Kidney epithelial cell (primary cell): ENCODE data around the gene CLTB. TPM values are rescaled to one million over a fixed set of nuclear protein-coding genes. Genes with fewer than 3 reads are reported as not detected.

Experiments
- DNase-seq: peaks from one replicate; pipeline ENCODE4 v3.0.0-alpha.2; 2010; ENCODE audit warnings: low read depth
- H3K27me3 ChIP-seq: 2 replicates; pipeline ENCODE4 v1.6.0; 2011; ENCODE audit warnings: low read length; ENCODE audit not compliant: control insufficient read depth, insufficient read depth
- H3K36me3 ChIP-seq: 2 replicates; pipeline ENCODE4 v1.5.1; 2011; ENCODE audit warnings: low read length; ENCODE audit not compliant: control insufficient read depth, insufficient read depth
- H3K4me3 ChIP-seq: 2 replicates; pipeline ENCODE4 v1.5.1; 2011; ENCODE audit warnings: low read depth, mild to moderate bottlenecking, control low read depth, low read length
- total RNA-seq: library from RNA; depleted of rRNA; stranded (reverse); fragments of >200 nt; gene quantifications from 2 replicates; pipeline ENCODE4 v1.2.3, GENCODE V29; 2015
- TF ChIP-seq, protein P1 (sequence below): IDR thresholded peaks from 2 replicates; pipeline ENCODE4 v1.5.1; 2011; ENCODE audit warnings: mild to moderate bottlenecking, moderate library complexity, low read length, control low read depth, inconsistent platforms; ENCODE audit not compliant: insufficient read depth, poor library complexity, severe bottlenecking

Gene CLTB
- total RNA-seq, 1 donor from 2014 or later: 172 TPM

DNA sequence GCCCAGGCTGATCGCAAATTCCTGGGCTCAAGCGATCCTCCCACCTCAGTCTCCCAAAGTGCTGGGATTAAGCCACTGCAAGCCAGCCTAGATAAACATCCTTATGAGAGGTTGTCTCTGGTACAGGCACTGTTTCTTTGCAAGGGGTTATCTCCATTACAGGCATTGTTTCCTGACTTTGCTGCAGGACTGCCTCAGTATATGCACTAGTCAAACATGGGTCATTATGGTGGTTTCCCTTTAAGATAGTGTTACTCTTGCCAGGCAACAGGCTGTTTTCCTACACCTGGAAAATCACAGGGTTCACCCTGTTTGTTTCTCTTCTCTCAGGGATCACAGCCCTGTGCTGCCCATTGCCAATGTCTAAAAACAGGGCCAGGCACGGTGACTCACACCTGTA lies 7.8 kb upstream of the CLTB start:
- TF ChIP-seq, protein P1, sequence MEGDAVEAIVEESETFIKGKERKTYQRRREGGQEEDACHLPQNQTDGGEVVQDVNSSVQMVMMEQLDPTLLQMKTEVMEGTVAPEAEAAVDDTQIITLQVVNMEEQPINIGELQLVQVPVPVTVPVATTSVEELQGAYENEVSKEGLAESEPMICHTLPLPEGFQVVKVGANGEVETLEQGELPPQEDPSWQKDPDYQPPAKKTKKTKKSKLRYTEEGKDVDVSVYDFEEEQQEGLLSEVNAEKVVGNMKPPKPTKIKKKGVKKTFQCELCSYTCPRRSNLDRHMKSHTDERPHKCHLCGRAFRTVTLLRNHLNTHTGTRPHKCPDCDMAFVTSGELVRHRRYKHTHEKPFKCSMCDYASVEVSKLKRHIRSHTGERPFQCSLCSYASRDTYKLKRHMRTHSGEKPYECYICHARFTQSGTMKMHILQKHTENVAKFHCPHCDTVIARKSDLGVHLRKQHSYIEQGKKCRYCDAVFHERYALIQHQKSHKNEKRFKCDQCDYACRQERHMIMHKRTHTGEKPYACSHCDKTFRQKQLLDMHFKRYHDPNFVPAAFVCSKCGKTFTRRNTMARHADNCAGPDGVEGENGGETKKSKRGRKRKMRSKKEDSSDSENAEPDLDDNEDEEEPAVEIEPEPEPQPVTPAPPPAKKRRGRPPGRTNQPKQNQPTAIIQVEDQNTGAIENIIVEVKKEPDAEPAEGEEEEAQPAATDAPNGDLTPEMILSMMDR: no peak
- Histone ChIP-seq H3K36me3 (no peaks in the 10 kb centered on the region), H3K4me3 (no peak overlapping the region), H3K27me3 (no peaks in the 10 kb centered on the region)
- no peak for DNase-seq

DNA sequence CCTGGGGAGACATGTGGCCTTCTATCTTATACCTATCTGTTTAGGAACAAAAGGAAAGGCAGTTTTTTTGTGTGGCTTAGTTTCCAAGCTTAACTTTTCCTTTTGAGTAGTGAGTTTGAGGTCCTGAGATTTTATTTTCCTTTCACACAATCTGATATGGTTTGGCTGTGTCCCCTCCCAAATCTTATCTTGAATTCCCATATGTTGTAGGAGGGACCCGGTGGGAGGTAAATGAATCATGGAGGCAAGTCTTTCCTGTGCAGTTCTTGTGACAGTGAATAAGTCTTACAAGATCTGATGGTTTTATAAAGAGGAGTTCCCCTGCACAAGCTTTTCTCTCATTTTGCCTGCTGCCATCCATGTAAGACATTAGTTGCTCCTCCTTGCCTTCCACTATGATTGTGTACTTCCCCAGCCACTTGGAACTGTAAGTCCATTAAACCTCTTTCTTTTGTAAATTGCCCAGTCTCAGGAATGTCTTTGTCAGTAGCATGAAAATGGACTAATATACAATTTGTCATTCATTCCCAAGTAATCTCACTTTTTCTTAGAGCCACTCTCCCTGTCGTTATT lies 4.7 kb upstream of the CLTB start:
- TF ChIP-seq, protein P1: no peak
- DNase-seq: no peak
- no peak overlapping the region for H3K4me3 ChIP-seq

DNA sequence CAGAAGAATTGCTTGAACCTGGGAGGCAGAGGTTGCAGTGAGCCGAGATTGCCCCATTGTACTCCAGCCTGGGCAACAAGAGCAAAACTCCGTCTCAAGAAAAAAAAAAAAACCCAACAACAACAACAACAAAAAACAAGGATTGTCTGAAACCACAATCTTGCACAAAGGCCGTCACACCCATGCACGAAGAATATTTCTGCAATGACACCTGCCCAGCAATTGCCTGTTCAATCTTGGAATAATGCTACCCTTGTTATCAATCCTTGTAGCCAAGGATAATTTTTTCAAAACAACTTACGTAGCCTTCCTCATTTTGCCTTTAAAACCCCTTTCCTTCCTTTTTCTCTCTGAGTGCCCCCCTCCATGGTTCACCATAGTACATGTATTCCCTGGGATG lies 3.7 kb upstream of the CLTB start:
- Histone ChIP-seq H3K36me3 (no peaks in the 10 kb centered on the region), H3K4me3 (no peak overlapping the region), H3K27me3 (no peaks in the 10 kb centered on the region)
- TF ChIP-seq, protein P1: no peak
- no peak for DNase-seq

More for the DNA sequence above, 4.7 kb upstream of the CLTB start:
- H3K27me3 ChIP-seq: no peaks in the 10 kb centered on the region
- H3K36me3 ChIP-seq: no peaks in the 10 kb centered on the region

DNA sequence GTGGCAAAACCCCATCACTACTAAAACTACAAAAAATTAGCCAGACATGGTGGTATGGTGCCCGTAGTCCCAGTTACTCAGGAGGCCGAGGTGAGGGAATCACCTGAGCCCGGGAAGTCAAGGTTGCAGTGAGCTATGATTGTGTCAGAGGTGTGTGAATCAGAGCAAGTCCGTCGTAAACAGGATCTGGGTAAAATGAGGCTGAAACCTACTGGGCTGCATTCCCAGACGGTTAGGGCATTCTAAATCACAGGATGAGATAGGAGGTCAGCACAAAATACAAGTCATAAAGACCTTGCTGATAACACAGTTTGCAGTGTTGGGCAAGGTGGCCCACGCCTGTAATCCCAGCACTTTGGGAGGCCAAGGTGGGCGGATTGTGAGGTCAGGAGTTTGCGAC lies 1.9 kb upstream of the CLTB start:
- H3K4me3 ChIP-seq: no peak overlapping the region
- DNase-seq: no peak
- TF ChIP-seq, protein P1: no peak
- no peaks in the 10 kb centered on the region for H3K27me3 ChIP-seq
- H3K36me3 ChIP-seq: no peaks in the 10 kb centered on the region

DNA sequence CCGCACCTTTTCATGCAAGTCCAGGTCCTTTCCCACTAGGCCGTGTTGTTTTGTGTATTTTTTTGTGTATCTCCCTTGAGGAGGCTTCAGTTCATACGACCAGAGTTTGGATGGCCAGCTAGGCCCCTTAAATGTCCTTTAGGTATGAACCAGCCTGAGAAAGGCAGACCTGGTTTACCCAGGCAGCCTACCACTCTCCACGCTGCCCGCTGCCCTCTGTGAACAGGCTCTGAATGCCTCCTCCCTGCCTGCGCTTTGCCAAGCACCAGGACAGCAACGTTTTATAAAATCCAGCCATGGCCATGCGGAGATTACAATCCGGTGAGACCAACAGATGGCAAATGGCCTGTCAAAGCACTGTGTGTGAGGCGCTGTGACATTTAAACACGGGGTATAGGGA lies 626 bp upstream of the CLTB start:
- H3K4me3 ChIP-seq: peak overlapping the region; percentile 19
- no peak for DNase-seq
- H3K27me3 ChIP-seq: no peaks in the 10 kb centered on the region
- H3K36me3 ChIP-seq: no peaks in the 10 kb centered on the region
- TF ChIP-seq, protein P1: no peak
